B cell (primary cell): ENCODE results near the gene FBXW9. TPM values are rescaled to one million over a fixed set of nuclear protein-coding genes. Genes with fewer than 3 reads are reported as not detected.

Experiments used
- ATAC-seq: fragments of 200-7000 bp; cut with Tn5 transposase; one replicate; pipeline ENCODE4 v1.10.0; 2021; ENCODE audit warnings: low read depth, mild to moderate bottlenecking, moderate number of reproducible peaks, moderate library complexity
- CTCF ChIA-PET: fragments of 350-600 bp; sonication (Branson Sonifier 250); formaldehyde crosslinking; loops from one replicate; lab custom pipeline; 2021; ENCODE audit warnings: antibody characterized with exemption, inconsistent platforms; lab: Charles Lee
- POLR2A ChIA-PET: fragments of 350-600 bp; sonication (Branson Sonifier 250); formaldehyde crosslinking; loops from one replicate; lab custom pipeline; 2021; ENCODE audit warnings: antibody characterized with exemption; lab: Charles Lee
- DNase-seq: peaks from one replicate; pipeline ENCODE4 v3.0.0; 2013
- H2AFZ ChIP-seq: 2 replicates; pipeline ENCODE4 v1.6.1; 2012; ENCODE audit warnings: mild to moderate bottlenecking, low read depth, low read length; ENCODE audit not compliant: insufficient read depth, poor library complexity, severe bottlenecking
- H3K27ac ChIP-seq, 2 donors: 1 replicate in 1 of 2; 2 replicates in 1 of 2; pipeline ENCODE4 v1.5.1; 2012 to 2013; ENCODE audit warnings: low read length in 2 of 2, mild to moderate bottlenecking in 2 of 2, moderate library complexity in 1 of 2
- H3K27me3 ChIP-seq, 4 experiments: fragments of 200-600 bp in 1 of 4; sonication (generic) in 1 of 4; replicated peaks in 1 of 4; 1 replicate in 2 of 4; 2 replicates in 2 of 4; pipeline versions ENCODE4 v1.6.1 to v1.7.0; 2013 to 2016; ENCODE audit warnings: low read length in 3 of 4, mild to moderate bottlenecking in 2 of 4, mixed read lengths in 1 of 4, moderate library complexity in 1 of 4; ENCODE audit not compliant: insufficient read depth in 4 of 4, control insufficient read depth in 3 of 4; ENCODE audit errors: control extremely low read depth in 1 of 4
- H3K36me3 ChIP-seq, 2 experiments: replicated peaks in 1 of 2; 1 replicate in 1 of 2; 2 replicates in 1 of 2; pipeline versions ENCODE4 v1.6.1 to v1.7.1; 2013; ENCODE audit warnings: low read length in 1 of 2; ENCODE audit not compliant: insufficient read depth in 2 of 2, control insufficient read depth in 1 of 2; ENCODE audit errors: control extremely low read depth in 1 of 2, extremely low read depth in 1 of 2
- H3K4me1 ChIP-seq, 2 donors: fragments of 200-600 bp in 1 of 2; sonication (generic) in 1 of 2; 1 replicate in 1 of 2; 2 replicates in 1 of 2; pipeline versions ENCODE4 v1.5.1 to v1.6.1; 2013 to 2017; ENCODE audit warnings: low read length in 2 of 2; ENCODE audit not compliant: control insufficient read depth in 2 of 2, insufficient read depth in 2 of 2
- H3K4me2 ChIP-seq: replicated peaks from 2 replicates; pipeline ENCODE3; 2012; ENCODE audit warnings: mild to moderate bottlenecking, low read depth, low read length; ENCODE audit not compliant: poor library complexity, severe bottlenecking
- H3K4me3 ChIP-seq, 5 experiments: fragments of 200-600 bp in 1 of 5; sonication (generic) in 1 of 5; 1 replicate in 3 of 5; 2 replicates in 2 of 5; pipeline versions ENCODE4 v1.5.1 to v1.7.0; 2011 to 2016; ENCODE audit warnings: low read length in 4 of 5, mild to moderate bottlenecking in 4 of 5, low read depth in 2 of 5, control low read depth in 1 of 5, moderate library complexity in 1 of 5; ENCODE audit not compliant: insufficient read depth in 1 of 5; ENCODE audit errors: control extremely low read depth in 1 of 5, extremely low read depth in 1 of 5
- H3K79me2 ChIP-seq: fragments of 200-600 bp; sonication (generic); one replicate; pipeline ENCODE4 v1.6.0; 2016; ENCODE audit warnings: low read length; ENCODE audit not compliant: control insufficient read depth, insufficient read depth
- H3K9ac ChIP-seq: fragments of 200-600 bp; sonication (generic); 2 replicates; pipeline ENCODE4 v1.6.1; 2017; ENCODE audit warnings: mild to moderate bottlenecking, low read length, moderate library complexity
- H3K9me3 ChIP-seq, 3 donors: one replicate each; pipeline versions ENCODE4 v1.6.1 to v1.7.1; 2013; ENCODE audit warnings: low read length in 2 of 3; ENCODE audit not compliant: control insufficient read depth in 2 of 3, insufficient read depth in 1 of 3; ENCODE audit errors: control extremely low read depth in 1 of 3
- H4K20me1 ChIP-seq: 2 replicates; pipeline ENCODE4 v1.6.0; 2012; ENCODE audit warnings: mild to moderate bottlenecking, low read length; ENCODE audit not compliant: insufficient read depth, control insufficient read depth, poor library complexity, severe bottlenecking
- H3K27ac Mint-ChIP-seq: one replicate; pipeline ENCODE4 v1.8.0; 2021; ENCODE audit warnings: mixed read lengths
- H3K27me3 Mint-ChIP-seq: one replicate; pipeline ENCODE4 v1.8.0; 2021; ENCODE audit warnings: mixed read lengths
- H3K4me1 Mint-ChIP-seq: one replicate; pipeline ENCODE4 v1.8.0; 2021; ENCODE audit warnings: mixed read lengths
- H3K4me3 Mint-ChIP-seq: one replicate; pipeline ENCODE4 v1.8.0; 2021; ENCODE audit warnings: mixed read lengths
- H3K9me3 Mint-ChIP-seq: one replicate; pipeline ENCODE4 v1.8.0; 2022; ENCODE audit warnings: mixed read lengths; ENCODE audit not compliant: insufficient read depth
- EZH2 ChIP-seq: IDR thresholded peaks from 2 replicates; pipeline ENCODE4 v1.6.1; 2012; ENCODE audit warnings: borderline replicate concordance, low read depth, mild to moderate bottlenecking, moderate library complexity, low read length; ENCODE audit not compliant: insufficient read depth, poor library complexity, severe bottlenecking
- WGBS: methylation state at CpG from one replicate; pipeline ENCODE4 v1.1.5; 2013; ENCODE audit warnings: missing lambda C conversion rate; ENCODE audit not compliant: insufficient coverage; 5-methylcytosine and 5-hydroxymethylcytosine counted together
- intact Hi-C: fragments of 100-400 bp; cut with micrococcal nuclease; formaldehyde crosslinking; loops from one replicate; pipeline ENCODE4 v1.10.0; 2022
- polyA plus RNA-seq: library from polyadenylated mRNA; depleted of rRNA; stranded (reverse); fragments of >200 nt; gene quantifications from 2 replicates; pipeline ENCODE4 v1.2.3, GENCODE V29; 2012
- total RNA-seq, 2 donors: library from RNA; stranded (reverse); fragments of 120-200 nt in 1 of 2; gene quantifications; 1 replicate in 1 of 2; 2 replicates in 1 of 2; pipeline versions ENCODE4 v1.2.3 to v1.2.4, GENCODE V29; 2013 to 2022
- TF ChIP-seq, protein P1 (sequence below): fragments of 200-600 bp; IDR thresholded peaks from one replicate; pipeline ENCODE4 v1.8.0; 2022; ENCODE audit warnings: antibody characterized with exemption, mild to moderate bottlenecking

FBXW9 gene
- total and polyA plus RNA-seq, 2 donors (not counting 1 experiment from before 2014, with no cell fraction given) = 4.7 TPM

GRCh38 chr19:12667731-12668302, 28.6 kb downstream of the FBXW9 start:
- H3K4me1 ChIP-seq = peaks cover 37 to 60% of the 10 kb centered on the region in 2 donors
- Mint-ChIP-seq H3K27ac (peak overlapping the region; percentile 100), H3K27me3 (no peaks in the 10 kb centered on the region), H3K4me3 (peak overlapping the region; percentile 98), H3K4me1 (peaks cover 71% of the 10 kb centered on the region), H3K9me3 (no peaks in the 10 kb centered on the region)
- peak overlapping the region; percentile 86 for H3K4me2 ChIP-seq
- H3K9me3 ChIP-seq = no peaks in the 10 kb centered on the region
- no peaks in the 10 kb centered on the region for H3K27me3 ChIP-seq
- no peak for ATAC-seq
- WGBS = 88% methylated on average over 2 of the region's 4 CpGs
- H3K27ac ChIP-seq = peak overlapping the region in 1 of 2 donors; percentile 14
- DNase-seq = no peak
- no peak overlapping the region for H2AFZ ChIP-seq
- ChIA-PET POLR2A (interaction anchor here (0.5 to 3.7 kb wide), 4 partner anchors 54 to 632 kb away, joined by 3 to 16 read pairs (median 6); partner anchors contain the start of gene ZNF433), CTCF (interaction anchor here (1.0 to 5.7 kb wide), 3 partner anchors 28 to 179 kb away, joined by 4 to 82 read pairs (median 9); no protein-coding TSS in a partner anchor)
- H4K20me1 ChIP-seq = peaks cover 31% of the 10 kb centered on the region
- peaks cover 77% of the 10 kb centered on the region for H3K79me2 ChIP-seq
- TF ChIP-seq EZH2 = no peak
- TF ChIP-seq, protein P1, sequence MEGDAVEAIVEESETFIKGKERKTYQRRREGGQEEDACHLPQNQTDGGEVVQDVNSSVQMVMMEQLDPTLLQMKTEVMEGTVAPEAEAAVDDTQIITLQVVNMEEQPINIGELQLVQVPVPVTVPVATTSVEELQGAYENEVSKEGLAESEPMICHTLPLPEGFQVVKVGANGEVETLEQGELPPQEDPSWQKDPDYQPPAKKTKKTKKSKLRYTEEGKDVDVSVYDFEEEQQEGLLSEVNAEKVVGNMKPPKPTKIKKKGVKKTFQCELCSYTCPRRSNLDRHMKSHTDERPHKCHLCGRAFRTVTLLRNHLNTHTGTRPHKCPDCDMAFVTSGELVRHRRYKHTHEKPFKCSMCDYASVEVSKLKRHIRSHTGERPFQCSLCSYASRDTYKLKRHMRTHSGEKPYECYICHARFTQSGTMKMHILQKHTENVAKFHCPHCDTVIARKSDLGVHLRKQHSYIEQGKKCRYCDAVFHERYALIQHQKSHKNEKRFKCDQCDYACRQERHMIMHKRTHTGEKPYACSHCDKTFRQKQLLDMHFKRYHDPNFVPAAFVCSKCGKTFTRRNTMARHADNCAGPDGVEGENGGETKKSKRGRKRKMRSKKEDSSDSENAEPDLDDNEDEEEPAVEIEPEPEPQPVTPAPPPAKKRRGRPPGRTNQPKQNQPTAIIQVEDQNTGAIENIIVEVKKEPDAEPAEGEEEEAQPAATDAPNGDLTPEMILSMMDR = no peak
- no peak overlapping the region for H3K4me3 ChIP-seq
- peaks cover 0 to 32% of the 10 kb centered on the region in 2 experiments for H3K36me3 ChIP-seq
- no peak overlapping the region for H3K9ac ChIP-seq
- intact Hi-C loops = loop anchor here (5.0 kb wide), 2 partner anchors 54 to 226 kb away; partner anchors contain the start of genes TNPO2 and ZNF443
